WTC11 (cell line): Measurements from ENCODE around the gene PROB1. TPM values are rescaled to one million over a fixed set of nuclear protein-coding genes. Genes with fewer than 3 reads are reported as not detected.
"Not testable (repeated sequence)": the region's sequence is repeated elsewhere in the genome, so short reads cannot be mapped to it uniquely, and the experiment has no call there.

ENCODE experiments used
- ATAC-seq: fragments of 200-7000 bp; cut with Tn5 transposase; 2 replicates; pipeline ENCODE4 v1.10.0; 2021; ENCODE audit warnings: mild to moderate bottlenecking, moderate library complexity
- CTCF ChIA-PET: fragments of 300-600 bp; sonication (Branson Sonifier 250); formaldehyde crosslinking; loops from one replicate; lab custom pipeline; 2021; ENCODE audit warnings: antibody characterized with exemption; lab: Charles Lee
- POLR2A ChIA-PET: fragments of 350-600 bp; sonication (Branson Sonifier 250); formaldehyde crosslinking; loops from one replicate; lab custom pipeline; 2021; ENCODE audit warnings: antibody characterized with exemption; lab: Charles Lee
- DNase-seq: peaks from one replicate; pipeline ENCODE4 v3.0.0; 2021; ENCODE audit warnings: low spot score
- H3K27ac Mint-ChIP-seq: 2 replicates; pipeline ENCODE4 v1.8.0; 2021; ENCODE audit warnings: mixed read lengths
- H3K27me3 Mint-ChIP-seq: 2 replicates; pipeline ENCODE4 v1.8.0; 2021; ENCODE audit warnings: low read depth, mild to moderate bottlenecking, moderate library complexity, mixed read lengths
- H3K36me3 Mint-ChIP-seq: 2 replicates; pipeline ENCODE4 v1.8.0; 2021; ENCODE audit warnings: mixed read lengths
- H3K4me1 Mint-ChIP-seq: 2 replicates; pipeline ENCODE4 v1.8.0; 2022; ENCODE audit warnings: mixed read lengths
- H3K4me3 Mint-ChIP-seq: 2 replicates; pipeline ENCODE4 v1.8.0; 2021; ENCODE audit warnings: mild to moderate bottlenecking, moderate library complexity, mixed read lengths
- H3K9me3 Mint-ChIP-seq: 2 replicates; pipeline ENCODE4 v1.8.0; 2021; ENCODE audit warnings: mixed read lengths
- CREB1 ChIP-seq: sonication (generic); formaldehyde crosslinking; IDR thresholded peaks from 2 replicates; pipeline ENCODE4 v1.8.0; 2023; ENCODE audit warnings: mild to moderate bottlenecking, missing genetic modification reagents
- ELF4 ChIP-seq: sonication (generic); formaldehyde crosslinking; IDR thresholded peaks from 2 replicates; pipeline ENCODE4 v1.8.1; 2022; ENCODE audit warnings: low read depth, mild to moderate bottlenecking, moderate library complexity, missing genetic modification reagents
- ETV6 ChIP-seq: sonication (generic); formaldehyde crosslinking; IDR thresholded peaks from 2 replicates; pipeline ENCODE4 v1.8.1; 2022; ENCODE audit warnings: mild to moderate bottlenecking, missing genetic modification reagents
- GABPB1 ChIP-seq: sonication (generic); formaldehyde crosslinking; IDR thresholded peaks from 2 replicates; pipeline ENCODE4 v1.8.1; 2023; ENCODE audit warnings: mild to moderate bottlenecking, missing genetic modification reagents
- GRHL2 ChIP-seq: fragments of 250-450 bp; sonication (Bioruptor Pico); IDR thresholded peaks from 2 replicates; pipeline ENCODE4 v1.8.0; 2022; ENCODE audit warnings: mild to moderate bottlenecking, moderate library complexity; ENCODE audit not compliant: insufficient replicate concordance, severe bottlenecking
- HMGXB4 ChIP-seq: sonication (generic); formaldehyde crosslinking; IDR thresholded peaks from 2 replicates; pipeline ENCODE4 v1.8.1; 2023; ENCODE audit warnings: mild to moderate bottlenecking, moderate library complexity, missing genetic modification reagents
- IRF2 ChIP-seq: sonication (generic); formaldehyde crosslinking; IDR thresholded peaks from 2 replicates; pipeline ENCODE4 v1.8.0; 2022; ENCODE audit warnings: low read depth, missing genetic modification reagents, borderline replicate concordance
- JAZF1 ChIP-seq: fragments of 250-450 bp; sonication (Bioruptor Pico); IDR thresholded peaks from 2 replicates; pipeline ENCODE4 v1.9.0; 2021; ENCODE audit warnings: moderate library complexity, mild to moderate bottlenecking, inconsistent platforms
- OVOL2 ChIP-seq: fragments of 250-450 bp; sonication (Bioruptor Pico); IDR thresholded peaks from 2 replicates; pipeline ENCODE4 v1.9.0; 2021; ENCODE audit warnings: mild to moderate bottlenecking, borderline replicate concordance
- PRRX2 ChIP-seq: fragments of 250-450 bp; sonication (Bioruptor Pico); IDR thresholded peaks from 2 replicates; pipeline ENCODE4 v1.8.0; 2021; ENCODE audit warnings: mild to moderate bottlenecking
- RELA ChIP-seq: sonication (generic); formaldehyde crosslinking; IDR thresholded peaks from 2 replicates; pipeline ENCODE4 v1.8.1; 2022; ENCODE audit warnings: missing genetic modification reagents, mild to moderate bottlenecking, borderline replicate concordance
- SMAD3 ChIP-seq: sonication (generic); formaldehyde crosslinking; IDR thresholded peaks from 2 replicates; pipeline ENCODE4 v1.8.0; 2022; ENCODE audit warnings: missing genetic modification reagents, mild to moderate bottlenecking, borderline replicate concordance
- SOX15 ChIP-seq: fragments of 250-450 bp; sonication (Bioruptor Pico); IDR thresholded peaks from 2 replicates; pipeline ENCODE4 v1.9.0; 2021; ENCODE audit warnings: mild to moderate bottlenecking
- SP1 ChIP-seq: sonication (generic); formaldehyde crosslinking; conservative IDR thresholded peaks from 2 replicates; pipeline ENCODE4 v1.8.1; 2022; ENCODE audit warnings: missing genetic modification reagents
- TEAD1 ChIP-seq: sonication (generic); formaldehyde crosslinking; IDR thresholded peaks from 2 replicates; pipeline ENCODE4 v1.8.0; 2022; ENCODE audit warnings: mild to moderate bottlenecking, missing genetic modification reagents
- ZNF219 ChIP-seq: sonication (generic); formaldehyde crosslinking; IDR thresholded peaks from 2 replicates; pipeline ENCODE4 v1.8.0; 2023; ENCODE audit warnings: missing genetic modification reagents, mild to moderate bottlenecking, borderline replicate concordance
- ZNF416 ChIP-seq: fragments of 250-450 bp; sonication (Bioruptor Pico); IDR thresholded peaks from 2 replicates; pipeline ENCODE4 v1.9.0; 2021; ENCODE audit warnings: mild to moderate bottlenecking, inconsistent platforms
- ZNF423 ChIP-seq: fragments of 250-450 bp; sonication (Bioruptor Pico); IDR thresholded peaks from 2 replicates; pipeline ENCODE4 v2.1.2; 2022; ENCODE audit warnings: mild to moderate bottlenecking, moderate library complexity
- ZNF425 ChIP-seq: fragments of 250-450 bp; sonication (Bioruptor Pico); conservative IDR thresholded peaks from 2 replicates; pipeline ENCODE4 v1.9.0; 2021; ENCODE audit warnings: mild to moderate bottlenecking
- ZNF671 ChIP-seq: fragments of 250-450 bp; sonication (Bioruptor Pico); IDR thresholded peaks from 2 replicates; pipeline ENCODE4 v1.8.0; 2021; ENCODE audit warnings: mild to moderate bottlenecking
- total RNA-seq: library from RNA; stranded (reverse); gene quantifications from 3 replicates; pipeline ENCODE4 v1.2.3, GENCODE V29; 2021
- TF ChIP-seq, protein P1 (sequence below): sonication (generic); formaldehyde crosslinking; IDR thresholded peaks from 2 replicates; pipeline ENCODE4 v1.8.0; 2023; ENCODE audit warnings: mild to moderate bottlenecking, missing genetic modification reagents
- TF ChIP-seq, protein P2 (sequence below): sonication (generic); formaldehyde crosslinking; IDR thresholded peaks from 2 replicates; pipeline ENCODE4 v1.8.1; 2023; ENCODE audit warnings: mild to moderate bottlenecking, missing genetic modification reagents, moderate library complexity
- TF ChIP-seq, protein P3 (sequence below): fragments of 250-450 bp; sonication (Bioruptor Pico); IDR thresholded peaks from 2 replicates; pipeline ENCODE4 v1.8.0; 2021; ENCODE audit warnings: mild to moderate bottlenecking

Gene PROB1
- total RNA-seq, 1 experiment from 2014 or later, result 2.5 TPM

GRCh38 chr5:139386956-139387355, 7.9 kb downstream of the PROB1 start:
- H3K4me3 Mint-ChIP-seq, H3K27ac Mint-ChIP-seq, DNase-seq, H3K9me3 Mint-ChIP-seq, H3K36me3 Mint-ChIP-seq, ATAC-seq: not testable (repeated sequence)
- Mint-ChIP-seq H3K4me1 (peaks cover 24% of the 10 kb centered on the region), H3K27me3 (peaks cover 13% of the 10 kb centered on the region)
- ChIA-PET CTCF (interaction anchor here (0.6 to 1.6 kb wide), 2 partner anchors 16 to 923 kb away, joined by 3 read pairs; no protein-coding TSS in a partner anchor), POLR2A (interaction anchor here (1.0 to 1.7 kb wide), 2 partner anchors 9 to 94 kb away, joined by 3 to 7 read pairs; partner anchors contain the start of gene MATR3)

- POLR2A ChIA-PET, result no interaction called here
- H3K36me3 Mint-ChIP-seq, result no peaks in the 10 kb centered on the region
- H3K27me3 Mint-ChIP-seq, result peaks cover 8% of the 10 kb centered on the region; the same call in 1 of the 2 replicates
- CTCF ChIA-PET, result interaction anchor here (1.6 kb wide), 1 partner anchor 16 kb away, joined by 3 read pairs; no protein-coding TSS in a partner anchor
- DNase-seq, result no peak
- H3K27ac Mint-ChIP-seq, result no peak overlapping the region
- peaks cover 17% of the 10 kb centered on the region for H3K4me1 Mint-ChIP-seq
- H3K9me3 Mint-ChIP-seq, result no peaks in the 10 kb centered on the region
- ATAC-seq, result no peak
- TF ChIP-seq ZNF219 (CRISPR knock-in tag) (no peak), ZNF425 (CRISPR knock-in tag) (no peak), SMAD3 (CRISPR knock-in tag) (no peak), GABPB1 (peak; percentile 74)
- no peak overlapping the region for H3K4me3 Mint-ChIP-seq
These were observed 8.9 kb downstream of the PROB1 start for GRCh38 chr5:139386050-139386438.

GRCh38 chr5:139385061-139386049, 9.5 kb downstream of the PROB1 start:
- POLR2A ChIA-PET, result no interaction called here
- Mint-ChIP-seq H3K4me1 (peaks cover 20% of the 10 kb centered on the region), H3K9me3 (no peaks in the 10 kb centered on the region), H3K36me3 (no peaks in the 10 kb centered on the region), H3K27me3 (peaks cover 8% of the 10 kb centered on the region; the same call in 1 of the 2 replicates), H3K27ac (no peak overlapping the region), H3K4me3 (no peak overlapping the region)
- TF ChIP-seq HMGXB4 (CRISPR knock-in tag) (no peak), RELA (no peak), ZNF423 (CRISPR knock-in tag) (no peak), SP1 (CRISPR knock-in tag) (no peak), ELF4 (CRISPR knock-in tag) (no peak), IRF2 (CRISPR knock-in tag) (no peak), ETV6 (CRISPR knock-in tag) (no peak), SMAD3 (CRISPR knock-in tag) (no peak), JAZF1 (CRISPR knock-in tag) (no peak), PRRX2 (CRISPR knock-in tag) (no peak), OVOL2 (CRISPR knock-in tag) (no peak), ZNF671 (CRISPR knock-in tag) (no peak), GRHL2 (CRISPR knock-in tag) (no peak), TEAD1 (CRISPR knock-in tag) (no peak), CREB1 (CRISPR knock-in tag) (no peak), SOX15 (CRISPR knock-in tag) (no peak), ZNF416 (no peak)
- TF ChIP-seq, protein P1, sequence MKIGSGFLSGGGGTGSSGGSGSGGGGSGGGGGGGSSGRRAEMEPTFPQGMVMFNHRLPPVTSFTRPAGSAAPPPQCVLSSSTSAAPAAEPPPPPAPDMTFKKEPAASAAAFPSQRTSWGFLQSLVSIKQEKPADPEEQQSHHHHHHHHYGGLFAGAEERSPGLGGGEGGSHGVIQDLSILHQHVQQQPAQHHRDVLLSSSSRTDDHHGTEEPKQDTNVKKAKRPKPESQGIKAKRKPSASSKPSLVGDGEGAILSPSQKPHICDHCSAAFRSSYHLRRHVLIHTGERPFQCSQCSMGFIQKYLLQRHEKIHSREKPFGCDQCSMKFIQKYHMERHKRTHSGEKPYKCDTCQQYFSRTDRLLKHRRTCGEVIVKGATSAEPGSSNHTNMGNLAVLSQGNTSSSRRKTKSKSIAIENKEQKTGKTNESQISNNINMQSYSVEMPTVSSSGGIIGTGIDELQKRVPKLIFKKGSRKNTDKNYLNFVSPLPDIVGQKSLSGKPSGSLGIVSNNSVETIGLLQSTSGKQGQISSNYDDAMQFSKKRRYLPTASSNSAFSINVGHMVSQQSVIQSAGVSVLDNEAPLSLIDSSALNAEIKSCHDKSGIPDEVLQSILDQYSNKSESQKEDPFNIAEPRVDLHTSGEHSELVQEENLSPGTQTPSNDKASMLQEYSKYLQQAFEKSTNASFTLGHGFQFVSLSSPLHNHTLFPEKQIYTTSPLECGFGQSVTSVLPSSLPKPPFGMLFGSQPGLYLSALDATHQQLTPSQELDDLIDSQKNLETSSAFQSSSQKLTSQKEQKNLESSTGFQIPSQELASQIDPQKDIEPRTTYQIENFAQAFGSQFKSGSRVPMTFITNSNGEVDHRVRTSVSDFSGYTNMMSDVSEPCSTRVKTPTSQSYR, result no peak
- TF ChIP-seq, protein P2, sequence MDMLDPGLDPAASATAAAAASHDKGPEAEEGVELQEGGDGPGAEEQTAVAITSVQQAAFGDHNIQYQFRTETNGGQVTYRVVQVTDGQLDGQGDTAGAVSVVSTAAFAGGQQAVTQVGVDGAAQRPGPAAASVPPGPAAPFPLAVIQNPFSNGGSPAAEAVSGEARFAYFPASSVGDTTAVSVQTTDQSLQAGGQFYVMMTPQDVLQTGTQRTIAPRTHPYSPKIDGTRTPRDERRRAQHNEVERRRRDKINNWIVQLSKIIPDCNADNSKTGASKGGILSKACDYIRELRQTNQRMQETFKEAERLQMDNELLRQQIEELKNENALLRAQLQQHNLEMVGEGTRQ (CRISPR knock-in tag), result no peak
- TF ChIP-seq, protein P3, sequence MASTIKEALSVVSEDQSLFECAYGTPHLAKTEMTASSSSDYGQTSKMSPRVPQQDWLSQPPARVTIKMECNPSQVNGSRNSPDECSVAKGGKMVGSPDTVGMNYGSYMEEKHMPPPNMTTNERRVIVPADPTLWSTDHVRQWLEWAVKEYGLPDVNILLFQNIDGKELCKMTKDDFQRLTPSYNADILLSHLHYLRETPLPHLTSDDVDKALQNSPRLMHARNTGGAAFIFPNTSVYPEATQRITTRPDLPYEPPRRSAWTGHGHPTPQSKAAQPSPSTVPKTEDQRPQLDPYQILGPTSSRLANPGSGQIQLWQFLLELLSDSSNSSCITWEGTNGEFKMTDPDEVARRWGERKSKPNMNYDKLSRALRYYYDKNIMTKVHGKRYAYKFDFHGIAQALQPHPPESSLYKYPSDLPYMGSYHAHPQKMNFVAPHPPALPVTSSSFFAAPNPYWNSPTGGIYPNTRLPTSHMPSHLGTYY, result no peak
- DNase-seq, result no peak
- no peak for ATAC-seq
- CTCF ChIA-PET, result no interaction called here
